ENCODE data around the gene TMPRSS7. TPM values are rescaled to one million over a fixed set of nuclear protein-coding genes. Genes with fewer than 3 reads are reported as not detected.

Gene TMPRSS7
- total RNA-seq, 1 donor from 2014 or later, result under 0.01 TPM

DNA sequence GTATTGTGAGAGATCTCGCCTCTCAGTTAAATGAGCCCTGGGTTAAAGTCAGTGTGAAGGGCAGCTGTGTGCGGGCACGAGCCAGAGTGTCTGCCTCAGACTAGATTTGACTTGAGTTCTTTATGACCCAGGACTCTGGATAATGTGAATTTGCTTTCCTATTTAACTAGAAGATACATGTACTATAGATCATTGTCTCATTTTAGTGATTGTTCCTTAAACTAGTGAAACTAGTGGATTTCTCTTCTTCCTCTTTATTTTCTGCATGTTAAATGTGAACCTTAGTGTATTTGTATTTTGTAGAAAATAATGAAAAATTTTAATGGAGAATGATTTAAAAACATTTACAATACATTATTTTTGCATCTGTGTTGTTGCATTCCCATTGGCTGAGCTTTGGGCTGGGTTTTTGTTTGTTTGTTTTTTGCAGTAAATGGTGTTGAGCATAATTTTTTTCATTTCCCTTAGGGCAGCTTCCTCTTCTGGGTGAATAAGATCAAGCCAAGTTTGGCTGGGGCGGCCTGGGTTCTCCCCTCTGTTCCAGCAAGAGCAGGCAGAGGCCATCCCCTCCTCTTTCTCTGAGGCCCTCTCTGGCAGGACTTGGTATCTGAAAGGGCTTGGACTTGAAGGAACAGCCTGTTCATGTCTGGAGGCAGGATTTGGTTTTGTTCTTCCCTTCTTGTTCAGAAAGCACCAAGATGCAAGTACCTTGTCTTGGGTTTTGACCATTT, 83.5 kb downstream of the TMPRSS7 start:
- no peak for FAIRE-seq

GRCh38 chr3:112119962-112120836, 85.7 kb downstream of the TMPRSS7 start:
- H3K4me3 ChIP-seq (ENCODE audit: low read depth, low read length), result no peak overlapping the region
- TF ChIP-seq CTCF (IDR thresholded peaks at IDR 0.05; ENCODE audit: insufficient read depth, low read length, severe bottlenecking), result no peak
- no peak for DNase-seq (ENCODE audit: low read depth)
- FAIRE-seq, result no peak
- peaks cover 13% of the 10 kb centered on the region for H3K36me3 ChIP-seq (ENCODE audit: control insufficient read depth, insufficient read depth, low read length)
- H3K27me3 ChIP-seq (ENCODE audit: control insufficient read depth, insufficient read depth, low read length), result no peaks in the 10 kb centered on the region

More for the DNA sequence above, 83.5 kb downstream of the TMPRSS7 start:
- Histone ChIP-seq H3K4me3 (ENCODE audit: low read depth, low read length) (no peak overlapping the region), H3K36me3 (ENCODE audit: control insufficient read depth, insufficient read depth, low read length) (peaks cover 20% of the 10 kb centered on the region), H3K27me3 (ENCODE audit: control insufficient read depth, insufficient read depth, low read length) (no peaks in the 10 kb centered on the region)
- DNase-seq (ENCODE audit: low read depth), result no peak
- TF ChIP-seq CTCF (IDR thresholded peaks at IDR 0.05; ENCODE audit: insufficient read depth, low read length, severe bottlenecking), result no peak

- FAIRE-seq, result no peak
- TF ChIP-seq CTCF (IDR thresholded peaks at IDR 0.05; ENCODE audit: insufficient read depth, low read length, severe bottlenecking), result no peak
- H3K4me3 ChIP-seq (ENCODE audit: low read depth, low read length), result no peak overlapping the region
- H3K27me3 ChIP-seq (ENCODE audit: control insufficient read depth, insufficient read depth, low read length), result no peaks in the 10 kb centered on the region
- no peak for DNase-seq (ENCODE audit: low read depth)
- peaks cover 8% of the 10 kb centered on the region for H3K36me3 ChIP-seq (ENCODE audit: control insufficient read depth, insufficient read depth, low read length)
Measured at GRCh38 chr3:112121577-112122547, 87.3 kb downstream of the TMPRSS7 start.

- H3K27me3 ChIP-seq (ENCODE audit: control insufficient read depth, insufficient read depth, low read length), result no peaks in the 10 kb centered on the region
- TF ChIP-seq CTCF (IDR thresholded peaks at IDR 0.05; ENCODE audit: insufficient read depth, low read length, severe bottlenecking), result no peak
- FAIRE-seq, result no peak
- H3K4me3 ChIP-seq (ENCODE audit: low read depth, low read length), result no peak overlapping the region
- peaks cover 4% of the 10 kb centered on the region for H3K36me3 ChIP-seq (ENCODE audit: control insufficient read depth, insufficient read depth, low read length)
- DNase-seq (ENCODE audit: low read depth), result no peak
Measured at GRCh38 chr3:112122870-112123269, 88.3 kb downstream of the TMPRSS7 start.

GRCh38 chr3:112123548-112123947, 89.0 kb downstream of the TMPRSS7 start:
- no peak for TF ChIP-seq CTCF (IDR thresholded peaks at IDR 0.05; ENCODE audit: insufficient read depth, low read length, severe bottlenecking)
- no peaks in the 10 kb centered on the region for H3K27me3 ChIP-seq (ENCODE audit: control insufficient read depth, insufficient read depth, low read length)
- DNase-seq (ENCODE audit: low read depth) (no peak), FAIRE-seq (no peak)
- H3K4me3 ChIP-seq (ENCODE audit: low read depth, low read length), result no peak overlapping the region
- H3K36me3 ChIP-seq (ENCODE audit: control insufficient read depth, insufficient read depth, low read length), result peaks cover 1% of the 10 kb centered on the region

All from bronchial epithelial cell (primary cell).